ACHN (cell line): ENCODE measurements around the gene ICE1.
"Not testable (repeated sequence)": the region's sequence is repeated elsewhere in the genome, so short reads cannot be mapped to it uniquely, and the experiment has no call there.

Experiments used
- DNase-seq: peaks from one replicate; pipeline ENCODE4 v3.0.0-alpha.2; 2015
- in situ Hi-C: cut with HindIII; loops from 2 replicates; pipeline ENCODE4 v1.10.0; 2017; ENCODE audit warnings: low sequenced_read_pairs, low pct_ligation_motif_present, low pct_unique_long_range_greater_than_20kb

The ICE1 gene

DNA sequence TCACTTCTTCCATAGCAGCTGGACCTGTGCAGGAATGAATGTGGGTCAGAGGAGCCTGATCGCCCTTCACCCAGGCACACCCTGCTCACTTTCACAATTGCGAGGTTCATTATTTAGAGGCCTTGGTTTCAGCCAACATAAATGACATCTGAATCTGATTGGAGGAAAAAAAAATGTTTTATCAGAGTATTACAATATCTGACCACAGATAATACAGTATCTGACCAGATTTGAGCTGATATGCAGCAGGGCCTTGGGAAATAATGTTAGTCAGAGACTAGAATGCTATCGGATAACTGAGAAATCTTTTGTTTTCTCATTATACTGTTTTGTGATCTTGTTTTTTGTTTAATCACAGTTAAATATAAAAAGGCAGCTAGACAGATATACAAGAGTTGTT, 7.7 kb downstream of the ICE1 start:
- in situ Hi-C loops = no loop called here
- DNase-seq = no peak

DNA sequence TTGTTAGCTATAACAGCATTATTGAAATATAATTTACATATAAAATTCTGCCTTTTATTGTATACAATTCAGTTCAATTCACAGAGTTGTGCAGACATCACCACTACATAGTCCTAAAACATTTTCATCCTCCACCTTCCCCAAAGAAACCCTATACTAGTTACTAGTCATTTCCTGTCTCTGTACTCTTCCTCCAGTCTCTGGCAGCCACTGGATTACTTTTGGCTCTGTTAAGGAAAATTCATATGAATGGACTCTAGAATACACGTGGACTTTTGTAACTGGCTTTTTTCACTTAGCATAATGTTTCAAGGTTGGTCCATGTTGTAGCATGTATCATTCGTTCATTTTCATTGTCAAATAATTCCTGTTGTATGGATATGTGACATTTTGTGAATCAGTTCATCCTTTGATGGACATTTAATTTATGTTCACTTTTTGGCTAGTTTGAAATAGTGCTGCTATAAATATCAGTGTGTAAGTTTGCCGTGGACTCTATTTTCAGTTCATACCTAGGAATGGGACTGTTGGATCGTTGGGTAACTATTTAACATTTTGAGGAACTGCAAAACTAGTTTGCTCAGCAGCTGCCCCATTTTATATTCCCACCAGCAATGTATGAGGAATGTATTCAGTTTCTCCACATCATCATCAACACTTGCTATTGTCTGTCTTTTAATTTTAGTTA, 9.7 kb downstream of the ICE1 start:
- DNase-seq = no peak
- in situ Hi-C loops = no loop called here

DNA sequence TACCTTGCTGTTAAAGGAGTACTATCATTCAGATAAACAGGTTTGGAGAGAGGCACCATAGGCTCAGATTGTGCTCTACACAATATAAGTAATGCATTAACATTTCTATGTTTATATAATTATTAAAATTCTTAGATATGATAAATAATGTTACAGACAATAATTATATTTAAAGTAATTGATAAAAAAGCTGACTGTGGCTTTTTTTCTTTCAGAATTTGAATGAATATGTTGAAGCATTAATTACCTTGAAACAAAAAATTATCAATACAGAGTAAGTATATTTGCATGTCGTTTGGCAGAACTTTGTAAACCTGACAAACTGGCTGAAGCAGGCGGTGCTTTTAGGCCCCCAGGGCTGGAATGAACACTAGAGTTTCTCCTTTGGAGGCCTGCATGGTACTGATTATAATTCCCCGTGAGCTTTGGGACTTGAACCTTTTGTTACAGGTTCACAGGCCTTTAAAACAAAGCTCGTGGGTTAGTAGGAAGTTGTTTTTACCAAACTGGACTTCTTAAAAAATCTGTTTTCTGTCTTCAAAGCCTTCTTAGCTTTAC, 13.8 kb downstream of the ICE1 start:
- no peak for DNase-seq
- in situ Hi-C loops = no loop called here

DNA sequence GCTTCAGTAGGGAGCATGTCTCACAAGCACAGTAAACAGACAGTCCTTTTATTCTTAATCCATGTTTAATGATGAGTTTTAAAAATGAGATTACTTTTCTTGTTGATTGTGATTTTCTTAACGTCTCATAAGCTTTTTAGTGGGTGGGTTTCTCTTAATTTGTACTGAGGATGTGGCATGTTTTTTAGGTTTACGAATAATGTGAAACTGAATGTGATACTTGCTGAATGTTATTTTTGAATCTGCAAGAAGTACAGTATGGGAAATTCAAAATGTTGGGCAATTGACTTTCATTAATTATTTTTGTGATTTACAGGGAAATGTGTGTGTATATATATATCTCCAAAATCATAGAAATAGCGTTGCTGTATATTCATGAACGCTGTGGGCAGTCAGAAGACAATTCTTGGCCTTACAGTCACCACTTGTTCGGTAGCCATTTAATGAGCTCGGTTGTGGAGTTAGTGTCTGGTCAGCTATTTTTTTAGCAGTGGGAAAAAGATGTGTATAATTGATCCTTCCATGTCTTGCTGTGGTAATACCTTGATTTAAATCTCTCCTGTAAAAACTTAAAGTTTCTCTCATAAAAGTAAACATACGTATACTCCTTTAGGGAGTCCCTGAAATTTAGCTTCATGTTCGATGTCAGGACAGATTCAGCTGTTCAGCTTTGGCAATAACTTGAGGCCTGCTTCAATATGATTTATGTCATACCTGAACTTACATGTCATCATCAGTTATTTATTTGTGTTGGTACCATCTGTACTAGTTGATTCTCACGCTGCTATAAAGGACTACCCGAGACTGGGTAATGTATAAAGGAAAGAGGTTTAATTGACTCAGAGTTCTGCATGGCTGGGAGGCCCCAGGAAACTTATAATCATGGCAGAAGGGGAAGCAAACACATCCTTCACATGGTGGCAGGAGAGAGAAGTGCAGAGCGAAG, 15.0 kb downstream of the ICE1 start:
- in situ Hi-C loops = no loop called here
- DNase-seq = no peak

DNA sequence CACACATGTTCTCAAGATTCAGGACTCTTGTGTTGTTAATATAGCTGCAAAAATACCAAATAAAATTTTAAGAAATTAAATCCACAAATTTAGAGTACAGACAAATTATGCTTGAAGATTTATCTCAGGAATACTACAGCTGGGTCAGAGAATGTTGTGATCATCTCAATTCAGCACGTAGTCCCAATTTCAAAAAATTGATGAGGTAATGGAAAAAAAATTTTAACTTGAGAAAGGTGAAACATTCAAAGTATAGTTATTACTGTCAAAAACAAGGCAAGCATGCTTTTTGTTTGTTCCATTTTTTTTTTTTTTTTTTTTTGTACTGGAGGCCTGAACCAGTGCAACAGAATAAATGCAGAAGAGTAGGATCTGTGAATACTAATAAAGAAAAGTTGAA, 29.4 kb downstream of the ICE1 start:
- no peak for DNase-seq

DNA sequence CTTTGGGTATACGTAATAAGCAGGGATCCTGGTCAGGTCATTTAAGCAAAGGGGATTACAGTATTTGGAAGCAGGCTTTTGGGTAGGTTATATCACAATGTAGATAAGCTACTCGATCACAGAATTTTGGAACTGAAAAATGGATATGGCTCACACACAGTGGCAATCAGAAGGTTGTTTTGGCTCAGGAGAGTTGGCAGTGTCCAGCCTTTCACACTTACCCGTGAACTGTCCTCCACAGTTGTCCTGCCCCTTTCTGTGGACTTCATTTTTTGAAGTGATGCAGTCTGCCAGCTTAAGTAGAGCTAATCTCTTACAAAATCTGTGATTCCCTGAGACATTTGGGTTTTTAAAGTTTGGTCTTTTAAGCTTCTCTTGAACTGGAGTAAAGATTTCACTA, 30.7 kb downstream of the ICE1 start:
- DNase-seq = no peak
- in situ Hi-C loops = no loop called here

More for the DNA sequence above, 29.4 kb downstream of the ICE1 start:
- in situ Hi-C loops = no loop called here

DNA sequence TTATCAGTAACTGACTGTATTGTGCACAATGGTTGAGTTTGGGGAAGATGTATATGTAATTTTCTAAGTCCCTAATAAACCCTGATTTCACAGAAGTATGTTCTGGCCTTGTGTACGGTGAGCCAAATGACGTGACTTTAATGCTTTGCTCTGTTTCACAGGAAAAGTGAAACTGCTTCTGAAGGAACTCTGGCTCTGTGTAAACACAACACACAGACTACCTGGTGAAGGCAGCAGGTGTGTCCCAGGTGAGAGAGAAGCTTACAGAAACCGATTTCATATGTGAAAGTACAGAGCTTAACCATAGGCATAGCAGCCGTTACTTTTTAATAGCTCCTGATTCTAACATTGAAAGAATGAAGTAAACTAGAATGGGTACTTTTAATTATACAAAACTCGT, 31.9 kb downstream of the ICE1 start:
- no peak for DNase-seq
- in situ Hi-C loops = no loop called here

DNA sequence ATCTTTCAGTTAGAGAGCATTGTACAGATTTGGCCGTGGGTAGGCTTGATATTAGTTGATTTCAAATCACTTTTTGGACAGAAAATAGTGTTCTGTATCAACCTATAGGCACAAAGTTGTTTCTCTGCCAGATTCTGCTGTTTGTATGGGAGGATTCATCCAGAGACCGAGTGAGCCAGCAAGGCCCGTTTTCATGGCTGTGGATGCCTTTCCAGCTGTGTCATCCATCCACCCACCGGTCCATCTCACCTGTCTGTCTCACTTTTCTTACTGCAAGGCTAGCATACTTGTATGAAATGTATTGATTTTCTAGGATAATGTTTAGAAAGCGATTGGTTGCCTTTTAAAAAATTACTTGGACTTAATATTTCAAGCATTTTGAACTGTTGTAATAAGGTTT, 34.4 kb downstream of the ICE1 start:
- in situ Hi-C loops = no loop called here
- DNase-seq = no peak

DNA sequence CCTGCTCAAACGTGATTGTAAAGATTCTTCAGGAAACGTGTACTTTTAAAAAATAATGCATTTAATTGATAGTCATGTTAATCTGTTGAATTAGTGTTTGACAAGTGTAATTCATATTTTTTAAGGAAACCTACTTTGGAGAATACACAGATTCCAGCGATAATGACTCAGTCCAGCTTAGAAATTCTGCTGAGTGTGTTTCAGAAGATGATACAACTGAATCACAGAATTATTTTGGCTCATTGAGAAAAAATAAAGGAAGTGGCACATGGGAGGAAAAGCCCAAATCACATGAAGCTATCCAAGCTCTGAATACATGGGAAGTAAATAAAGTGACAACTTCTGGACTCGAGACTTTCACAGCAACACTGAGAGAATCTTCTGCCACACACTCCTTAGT, 37.8 kb downstream of the ICE1 start:
- in situ Hi-C loops = no loop called here
- no peak for DNase-seq

DNA sequence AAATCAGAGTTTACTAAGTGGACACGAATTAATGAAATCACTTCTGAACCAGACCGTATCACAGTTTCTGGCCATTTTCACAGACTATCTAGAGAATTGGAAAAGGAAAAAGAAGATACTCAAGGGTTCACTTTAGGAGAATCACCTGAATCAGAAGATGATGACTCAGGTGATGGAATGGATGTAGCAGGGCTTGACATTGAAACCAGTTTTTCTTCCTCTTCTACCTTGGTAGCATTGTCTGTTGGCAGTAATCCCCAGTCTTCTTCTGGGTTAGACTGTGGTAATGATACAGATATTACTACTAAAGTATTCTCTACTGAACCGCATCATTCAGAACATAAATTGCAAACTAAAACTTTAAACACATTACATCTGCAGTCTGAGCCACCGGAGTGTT, 38.5 kb downstream of the ICE1 start:
- in situ Hi-C loops = no loop called here
- no peak for DNase-seq

DNA sequence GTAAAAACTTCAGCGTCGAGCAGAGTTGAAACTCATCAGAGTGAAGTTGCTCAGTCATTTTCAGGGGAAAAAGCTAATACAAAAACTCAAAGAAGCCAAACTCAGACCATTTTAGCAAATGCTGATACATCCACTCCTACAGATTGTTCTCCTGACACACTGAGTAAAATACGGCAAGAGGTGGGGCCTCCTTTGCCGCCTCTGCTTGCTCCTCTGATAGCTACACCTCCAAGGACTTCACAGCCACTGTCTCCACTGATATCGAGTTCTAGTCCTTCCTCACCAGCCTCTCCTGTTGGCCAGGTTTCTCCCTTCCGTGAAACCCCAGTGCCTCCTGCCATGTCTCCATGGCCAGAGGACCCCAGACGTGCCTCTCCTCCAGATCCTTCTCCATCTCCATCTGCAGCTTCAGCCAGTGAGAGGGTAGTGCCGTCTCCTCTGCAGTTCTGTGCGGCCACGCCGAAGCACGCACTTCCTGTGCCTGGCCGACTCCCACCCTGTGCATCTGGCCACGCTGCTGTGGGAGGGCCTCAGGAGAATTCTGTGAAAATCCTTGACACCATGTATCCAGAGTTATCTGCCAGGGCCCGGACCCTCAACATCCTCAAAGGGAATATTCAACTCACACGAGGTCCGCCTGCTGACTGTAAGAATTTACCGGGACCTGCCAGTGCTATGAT, 41.7 kb downstream of the ICE1 start:
- in situ Hi-C loops = no loop called here
- DNase-seq = no peak

DNA sequence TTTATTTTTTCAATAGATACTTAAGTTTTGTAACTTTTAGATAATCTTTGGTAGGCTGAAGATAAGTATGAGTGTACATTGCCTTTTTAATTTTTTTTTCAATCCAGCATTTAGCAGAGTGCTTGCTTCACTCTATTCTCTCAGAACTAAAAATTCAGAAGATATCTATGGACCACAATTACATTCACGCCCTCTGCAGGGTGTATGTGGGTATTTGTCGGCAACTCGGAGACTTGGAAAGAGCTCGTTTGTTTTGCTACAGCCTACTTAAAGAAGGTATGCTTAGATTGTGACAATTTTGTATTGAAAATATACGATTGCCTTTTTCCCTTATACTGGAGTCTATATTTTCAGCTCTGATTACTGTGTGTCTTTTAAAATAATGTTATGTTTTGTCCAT, 43.8 kb downstream of the ICE1 start:
- in situ Hi-C loops = no loop called here

DNA sequence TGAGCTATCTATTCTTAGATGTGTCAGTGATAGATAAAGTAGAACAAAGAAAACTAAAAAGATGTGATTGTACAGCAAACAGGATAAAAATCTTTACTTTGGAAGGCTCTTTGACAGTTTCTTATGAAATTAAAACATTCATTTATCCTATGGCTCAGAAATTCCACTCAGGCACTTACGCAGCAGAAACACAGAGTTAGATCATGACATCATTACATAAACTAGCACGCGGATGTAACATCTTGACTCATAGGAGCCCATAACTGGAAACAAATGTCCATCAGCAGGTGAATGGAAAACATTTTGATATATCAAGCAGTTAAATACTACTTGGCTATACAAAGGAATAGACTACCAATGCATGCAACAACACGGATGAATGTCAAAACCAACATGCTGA, 45.3 kb downstream of the ICE1 start:
- in situ Hi-C loops = no loop called here

More for the DNA sequence above, 43.8 kb downstream of the ICE1 start:
- DNase-seq = no peak

DNA sequence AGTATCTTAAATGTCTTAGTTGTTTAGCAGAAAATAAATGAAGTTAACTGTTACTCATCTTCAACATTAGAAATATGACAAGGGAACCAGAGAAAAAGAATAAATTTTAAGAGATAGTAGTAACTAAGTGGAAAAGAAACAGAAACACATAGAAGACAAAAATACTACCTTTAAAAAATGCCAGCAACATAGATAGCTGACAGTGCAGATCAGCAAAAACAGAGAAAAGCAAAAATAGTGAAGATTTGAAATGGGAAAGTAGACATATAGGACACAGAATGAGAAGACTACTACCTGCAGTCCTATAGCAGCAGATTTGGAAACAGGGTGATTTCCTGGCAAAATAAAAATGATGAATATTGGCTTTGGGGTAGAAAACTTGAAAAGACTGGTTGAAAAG, 48.5 kb downstream of the ICE1 start:
- in situ Hi-C loops = no loop called here
- no peak for DNase-seq

More for the DNA sequence above, 45.3 kb downstream of the ICE1 start:
- DNase-seq = no peak

DNA sequence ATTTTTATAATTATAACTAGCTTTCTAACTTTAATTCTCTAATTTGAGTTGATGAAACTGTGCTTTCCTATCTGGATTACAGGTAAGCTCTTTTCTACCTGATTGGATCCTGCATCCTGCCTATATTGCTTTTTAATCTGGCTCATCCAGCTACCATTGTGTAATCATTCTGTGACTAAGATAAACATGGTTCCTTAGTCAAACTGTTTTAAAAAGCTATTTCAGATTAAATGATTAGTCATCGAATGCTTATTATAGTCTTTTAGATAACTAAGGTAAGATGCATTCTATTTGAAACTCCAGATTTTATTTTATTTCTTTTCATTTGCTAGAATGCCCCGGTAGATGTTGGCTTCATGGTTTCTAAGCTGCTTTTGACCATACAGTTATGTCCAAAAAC, 50.7 kb downstream of the ICE1 start:
- in situ Hi-C loops = no loop called here
- DNase-seq = no peak

DNA sequence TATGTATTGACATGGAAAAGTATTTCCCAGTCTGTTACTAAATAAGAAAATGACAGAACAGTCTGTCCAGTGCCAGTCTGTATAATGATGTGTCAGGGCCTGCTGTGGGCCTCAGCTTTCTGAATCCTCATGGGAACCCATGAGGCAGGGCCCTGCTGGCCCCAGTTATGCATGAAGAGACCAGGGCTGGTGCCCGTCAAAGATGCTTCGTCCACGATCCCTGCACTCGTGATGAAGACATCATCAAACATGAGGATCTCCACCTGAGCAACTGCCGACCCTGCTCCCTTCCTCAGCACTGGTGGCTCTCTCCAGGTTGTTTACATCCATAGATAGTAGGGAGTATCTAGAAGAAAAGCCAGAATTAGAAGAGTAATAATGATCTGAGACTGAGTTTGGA, 52.5 kb downstream of the ICE1 start:
- in situ Hi-C loops = no loop called here
- no peak for DNase-seq

DNA sequence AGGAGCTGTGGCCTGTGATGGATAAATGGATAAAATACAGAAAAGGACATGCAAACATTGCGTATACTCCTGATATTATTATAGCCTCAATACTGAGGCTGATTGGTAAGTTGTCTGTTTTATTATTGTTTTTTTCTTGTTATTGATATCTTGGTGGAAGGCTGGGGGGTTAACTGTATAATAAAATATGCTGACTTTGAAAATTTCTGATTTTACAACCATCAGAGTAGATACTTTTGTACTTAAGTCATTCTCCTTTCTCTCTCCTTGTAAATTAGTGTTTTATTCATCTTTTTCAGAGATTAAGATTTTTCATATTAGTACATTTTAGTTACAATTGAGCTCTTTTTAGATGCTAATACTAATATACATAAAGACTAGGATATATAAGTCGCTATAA, 53.5 kb downstream of the ICE1 start:
- in situ Hi-C loops = no loop called here

DNA sequence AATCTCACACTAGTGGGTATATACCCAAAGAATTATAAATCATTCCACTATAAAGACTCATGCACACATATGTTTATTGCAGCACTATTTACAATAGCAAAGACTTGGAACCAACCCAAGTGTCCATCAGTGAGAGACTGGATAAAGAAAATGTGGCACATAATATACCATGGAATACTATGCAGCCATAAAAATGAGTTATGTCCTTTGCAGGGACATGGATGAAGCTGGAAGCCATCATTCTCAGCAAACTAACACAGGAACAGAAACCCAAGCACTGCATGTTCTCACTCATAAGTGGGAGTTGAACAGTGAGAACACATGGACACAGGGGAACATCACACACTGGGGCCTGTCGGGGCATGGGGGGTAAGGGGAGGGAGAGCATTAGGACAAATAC, 57.1 kb downstream of the ICE1 start:
- in situ Hi-C loops, DNase-seq: not testable (repeated sequence)

More for the DNA sequence above, 53.5 kb downstream of the ICE1 start:
- no peak for DNase-seq

DNA sequence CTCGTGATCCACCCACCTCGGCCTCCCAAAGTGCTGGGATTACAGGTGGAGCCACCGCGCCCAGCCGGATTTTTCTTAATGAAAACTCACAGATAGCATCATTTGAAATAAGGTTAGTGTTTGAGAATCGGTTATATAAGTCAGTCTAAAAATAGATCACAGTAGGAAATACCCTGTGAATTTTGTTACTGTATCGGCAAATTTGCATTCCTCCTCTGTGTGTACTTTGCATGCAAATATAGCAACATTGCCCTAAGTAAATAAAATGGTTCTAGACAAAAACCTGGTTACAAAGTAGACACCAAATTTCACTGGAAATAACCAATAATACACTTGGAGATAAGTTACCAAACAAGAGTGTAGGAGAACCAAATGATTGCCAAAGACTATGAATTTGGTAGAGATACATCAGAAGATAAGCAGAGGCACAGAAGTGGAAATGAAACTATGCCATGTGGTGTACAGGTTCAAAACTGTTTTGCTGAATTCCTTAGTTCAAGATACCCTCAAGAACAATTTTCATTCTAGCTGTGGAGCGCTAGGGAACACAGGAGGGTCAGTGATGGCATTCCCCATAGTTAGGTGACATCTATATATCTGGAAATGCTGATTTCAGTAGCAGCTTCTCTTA, 58.1 kb downstream of the ICE1 start:
- DNase-seq = no peak
- in situ Hi-C loops = no loop called here
